HepG2 (cell line): Measurements from ENCODE around the gene RPL36. TPM values are rescaled to one million over a fixed set of nuclear protein-coding genes. Genes with fewer than 3 reads are reported as not detected.

Experiments
- ATAC-seq: fragments of 200-7000 bp; cut with Tn5 transposase; 3 replicates; pipeline ENCODE4 v1.9.1; 2020; ENCODE audit warnings: mild to moderate bottlenecking, moderate library complexity
- BruUV-seq: library from RNA; stranded (reverse); fragments of 400-500 nt; replicated peaks from 2 replicates; lab custom pipeline; 2021; lab: Mats Ljungman, UMichigan
- CTCF ChIA-PET: fragments of 300-600 bp; formaldehyde crosslinking; extraction: SDS; loops from one replicate; lab custom pipeline; 2021; ENCODE audit warnings: low total read pairs, inconsistent platforms, low intra/inter-chr PET ratio; lab: Yijun Ruan, JAX
- POLR2A ChIA-PET: fragments of 350-600 bp; sonication (Branson Sonifier 250); formaldehyde crosslinking; loops from one replicate; lab custom pipeline; 2020; ENCODE audit warnings: antibody characterized with exemption, inconsistent platforms; lab: Yijun Ruan, JAX
- DNase-seq: peaks from one replicate; pipeline ENCODE4 v3.0.0-alpha.2; 2015; ENCODE audit warnings: low spot score
- FAIRE-seq: peaks from 3 replicates; lab custom pipeline; 2011; peaks lifted over from hg19 to GRCh38; lab: Jason Lieb, UNC
- H2AFZ ChIP-seq: one replicate; pipeline ENCODE4 v1.6.1; 2011; ENCODE audit warnings: low read length, inconsistent platforms
- H3K27ac ChIP-seq: fragments of 300-600 bp; 3 replicates; pipeline ENCODE4 v1.8.0; 2011; ENCODE audit warnings: mixed run types, mild to moderate bottlenecking, mixed read lengths, low read length, inconsistent platforms; ENCODE audit not compliant: insufficient read depth; ENCODE audit errors: extremely low read length
- H3K27me3 ChIP-seq, 2 experiments: fragments of 200-600 bp in 1 of 2; 2 replicates in 1 of 2; 3 replicates in 1 of 2; pipeline versions ENCODE4 v1.6.0 to v1.8.0; 2011; ENCODE audit warnings: low read length in 2 of 2, mild to moderate bottlenecking in 2 of 2, moderate library complexity in 2 of 2, inconsistent platforms in 1 of 2; ENCODE audit not compliant: insufficient read depth in 2 of 2, control insufficient read depth in 1 of 2
- H3K36me3 ChIP-seq, 2 experiments: fragments of 200-600 bp in 1 of 2; replicated peaks in 1 of 2; 2 replicates in 1 of 2; 3 replicates in 1 of 2; pipeline versions ENCODE4 v1.5.1 to v1.8.0; 2011; ENCODE audit warnings: low read length in 2 of 2, inconsistent platforms in 1 of 2; ENCODE audit not compliant: insufficient read depth in 2 of 2, control insufficient read depth in 1 of 2
- H3K4me1 ChIP-seq: 2 replicates; pipeline ENCODE4 v1.5.1; 2012; ENCODE audit warnings: low read length, inconsistent platforms; ENCODE audit not compliant: insufficient read depth
- H3K4me2 ChIP-seq: 2 replicates; pipeline ENCODE4 v1.6.0; 2011; ENCODE audit warnings: low read depth, low read length, inconsistent platforms
- H3K4me3 ChIP-seq, 3 experiments: fragments of 200-600 bp in 1 of 3; sonication (generic), shearing (Covaris generic) in 1 of 3; replicated peaks in 1 of 3; 2 replicates each; pipeline ENCODE4 v1.5.1; 2011 to 2016; ENCODE audit warnings: low read length in 3 of 3, inconsistent platforms in 2 of 3, low read depth in 2 of 3, mild to moderate bottlenecking in 2 of 3, control low read depth in 1 of 3, mixed read lengths in 1 of 3; ENCODE audit not compliant: insufficient read depth in 1 of 3
- H3K79me2 ChIP-seq: one replicate; pipeline ENCODE4 v1.6.1; 2011; ENCODE audit warnings: low read length, inconsistent platforms; ENCODE audit not compliant: insufficient read depth
- H3K9ac ChIP-seq: 2 replicates; pipeline ENCODE4 v1.6.0; 2011; ENCODE audit warnings: mild to moderate bottlenecking, low read depth, low read length, inconsistent platforms; ENCODE audit not compliant: insufficient read depth
- H3K9me3 ChIP-seq: 2 replicates; pipeline ENCODE4 v1.5.1; 2012; ENCODE audit warnings: mild to moderate bottlenecking, low read length
- H4K20me1 ChIP-seq: 2 replicates; pipeline ENCODE4 v1.6.0; 2011; ENCODE audit warnings: inconsistent platforms, mild to moderate bottlenecking, low read length, moderate library complexity; ENCODE audit not compliant: insufficient read depth
- AGO2 ChIP-seq: fragments of 200-400 bp; formaldehyde crosslinking; optimal IDR thresholded peaks from 2 replicates; pipeline ENCODE3; 2017; ENCODE audit warnings: mild to moderate bottlenecking, low read depth, low read length, moderate library complexity
- ESRRA ChIP-seq: sonication (generic); formaldehyde crosslinking; IDR thresholded peaks from 2 replicates; pipeline ENCODE4 v1.5.1; 2020; ENCODE audit warnings: mild to moderate bottlenecking, low read depth, missing genetic modification reagents
- FOXP1 ChIP-seq, 2 experiments: fragments of 450-650 bp in 1 of 2; IDR thresholded peaks; 2 replicates each; pipeline ENCODE4 v1.6.1; 2017 to 2018; ENCODE audit warnings: antibody characterized with exemption in 1 of 2
- HDAC1 ChIP-seq: sonication (generic); formaldehyde crosslinking; IDR thresholded peaks from 2 replicates; pipeline ENCODE4 v1.5.1; 2020; ENCODE audit warnings: mild to moderate bottlenecking, missing genetic modification reagents
- MAFK ChIP-seq, 2 experiments: IDR thresholded peaks in 1 of 2; conservative IDR thresholded peaks in 1 of 2; 2 replicates each; pipeline ENCODE4 v1.6.1; 2011; ENCODE audit warnings: improper control_type of control experiment in 2 of 2, low read length in 2 of 2
- MATR3 ChIP-seq: sonication (generic); formaldehyde crosslinking; IDR thresholded peaks from 2 replicates; pipeline ENCODE4 v1.4.0; 2020; ENCODE audit warnings: missing genetic modification reagents
- NR2C2 ChIP-seq: sonication (generic); formaldehyde crosslinking; IDR thresholded peaks from 2 replicates; pipeline ENCODE4 v1.4.0; 2020; ENCODE audit warnings: missing genetic modification reagents, mild to moderate bottlenecking, moderate library complexity, borderline replicate concordance
- NR2F1 ChIP-seq, 2 experiments: fragments of 450-650 bp in 1 of 2; formaldehyde crosslinking in 1 of 2; IDR thresholded peaks; 2 replicates each; pipeline versions ENCODE4 v1.5.0 to v1.6.1; 2016 to 2020; ENCODE audit warnings: mild to moderate bottlenecking in 1 of 2, missing compliant biosample characterization in 1 of 2, missing genetic modification reagents in 1 of 2, moderate library complexity in 1 of 2
- NR2F6 ChIP-seq, 2 experiments: IDR thresholded peaks; 2 replicates each; pipeline ENCODE4 v1.6.1; 2016; ENCODE audit warnings: antibody characterized with exemption in 1 of 2, mild to moderate bottlenecking in 1 of 2
- PAXIP1 ChIP-seq: sonication (generic); formaldehyde crosslinking; conservative IDR thresholded peaks from 2 replicates; pipeline ENCODE4 v1.4.0; 2020; ENCODE audit warnings: mild to moderate bottlenecking, missing genetic modification reagents, moderate library complexity
- SALL1 ChIP-seq: sonication (generic); formaldehyde crosslinking; IDR thresholded peaks from 2 replicates; pipeline ENCODE4 v1.8.0; 2022; ENCODE audit warnings: mild to moderate bottlenecking, missing genetic modification reagents
- ZBTB38 ChIP-seq: sonication (generic); formaldehyde crosslinking; IDR thresholded peaks from 2 replicates; pipeline ENCODE4 v1.5.1; 2020; ENCODE audit warnings: mild to moderate bottlenecking, missing genetic modification reagents
- ZNF143 ChIP-seq: sonication (generic); formaldehyde crosslinking; IDR thresholded peaks from 2 replicates; pipeline ENCODE4 v1.4.0; 2020; ENCODE audit warnings: missing genetic modification reagents
- ZNF230 ChIP-seq: sonication (generic); formaldehyde crosslinking; IDR thresholded peaks from 2 replicates; pipeline ENCODE4 v1.4.0; 2020; ENCODE audit warnings: mild to moderate bottlenecking, missing genetic modification reagents
- ZNF687 ChIP-seq: sonication (generic); formaldehyde crosslinking; IDR thresholded peaks from 2 replicates; pipeline ENCODE4 v1.5.1; 2020; ENCODE audit warnings: mild to moderate bottlenecking, missing genetic modification reagents, moderate library complexity
- ZNF746 ChIP-seq: sonication (generic); formaldehyde crosslinking; IDR thresholded peaks from 2 replicates; pipeline ENCODE4 v1.8.0; 2022; ENCODE audit warnings: mild to moderate bottlenecking, missing genetic modification reagents
- ZSCAN9 ChIP-seq: IDR thresholded peaks from 2 replicates; pipeline ENCODE4 v1.6.1; 2016; ENCODE audit warnings: borderline replicate concordance
- WGBS: methylation state at CpG from one replicate; pipeline ENCODE4 v1.1.6; 2017; ENCODE audit warnings: low lambda C conversion rate; 5-methylcytosine and 5-hydroxymethylcytosine counted together
- in situ Hi-C: cut with HindIII; loops from 2 replicates; pipeline ENCODE4 v1.10.0; 2017; ENCODE audit warnings: low pct_unique_long_range_greater_than_20kb; ENCODE audit not compliant: extremely low pct_ligation_motif_present
- intact Hi-C: fragments of 100-400 bp; cut with micrococcal nuclease; formaldehyde crosslinking; loops from one replicate; pipeline ENCODE4 v1.10.0; 2022; ENCODE audit not compliant: unreplicated experiment
- polyA plus RNA-seq, 8 experiments: library from polyadenylated mRNA; depleted of rRNA in 3 of 8; stranded (reverse) in 7 of 8; unstranded in 1 of 8; fragments of >200 nt; fragmentation: Illumina TruSeq in 4 of 8; extraction: Trizol in 4 of 8; gene quantifications; 2 replicates each; pipeline versions ENCODE4 v1.2.1 to v1.2.3, GENCODE V29; 2011 to 2016; ENCODE audit warnings: low read depth in 4 of 8, missing spikeins in 1 of 8, mixed read lengths in 1 of 8; ENCODE audit not compliant: insufficient read depth in 1 of 8
- total RNA-seq, 5 experiments: library from RNA; depleted of rRNA; stranded (reverse); fragments of >200 nt; fragmentation: Illumina TruSeq; extraction: Trizol; gene quantifications; 2 replicates each; pipeline ENCODE4 v1.2.3, GENCODE V29; 2016; ENCODE audit warnings: low read depth in 1 of 5

The RPL36 gene
- total and polyA plus RNA-seq, 2 of the 13 experiments (the other 11 are each of a cell fraction or from before 2014, with no cell fraction given), result 706 to 740 TPM

DNA sequence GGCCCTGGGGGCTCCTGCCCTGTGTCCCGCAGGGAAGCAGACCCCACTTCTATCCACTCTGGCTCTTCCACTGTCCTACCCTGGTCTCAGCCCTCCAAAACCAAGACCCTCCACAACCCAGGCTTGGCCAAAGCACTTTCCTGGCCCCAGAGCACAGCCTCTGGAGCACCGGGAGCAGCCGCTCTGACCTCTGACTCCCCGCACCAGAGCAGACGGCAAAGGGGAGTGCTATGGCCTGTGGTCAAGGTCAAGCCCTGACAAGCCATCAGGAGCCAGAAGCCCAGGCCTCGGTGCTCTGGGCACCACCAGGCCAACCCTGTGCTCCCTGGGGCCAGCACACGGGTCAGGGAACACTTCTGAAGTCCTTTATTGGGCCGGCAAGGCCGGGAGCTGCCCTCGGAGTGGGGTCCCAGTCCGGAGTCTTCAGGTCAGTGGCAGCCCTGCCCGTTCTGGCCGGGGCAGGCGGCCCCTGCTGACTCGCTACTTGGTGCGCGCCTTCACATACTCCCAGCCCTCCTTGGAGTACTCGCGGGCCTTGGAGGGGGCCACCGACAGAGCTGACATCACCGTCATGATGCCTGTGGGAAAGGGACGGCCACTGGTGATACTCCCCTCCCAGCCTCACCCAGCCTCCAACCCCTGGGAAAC lies 11.9 kb upstream of the RPL36 start:
- Histone ChIP-seq H3K27me3 (no peaks in the 10 kb centered on the region; a peak in 1 of 5 replicates), H3K27ac (no peak overlapping the region), H3K36me3 (no peaks in the 10 kb centered on the region), H3K4me3 (no peak overlapping the region), H3K9ac (no peak overlapping the region), H2AFZ (no peak overlapping the region), H3K4me1 (peaks cover 25% of the 10 kb centered on the region), H3K4me2 (no peak overlapping the region), H3K9me3 (no peaks in the 10 kb centered on the region), H4K20me1 (no peaks in the 10 kb centered on the region), H3K79me2 (peaks cover 7% of the 10 kb centered on the region)
- BruUV-seq, result no TSS peak
- ChIA-PET CTCF (no interaction called here), POLR2A (interaction anchor here (1.5 kb wide), 1 partner anchor 56 kb away, joined by 4 read pairs; the partner anchor contains the start of genes SAFB and SAFB2)
- ATAC-seq (no peak), FAIRE-seq (no peak), DNase-seq (no peak)
- 96% methylated on average over 4 of the region's 22 CpGs for WGBS
- in situ Hi-C loops, result no loop called here
- intact Hi-C loops, result no loop called here
- TF ChIP-seq ZBTB38 (0 out of 2 replicates have a peak, but pooled peaks have one; percentile 57), FOXP1 (IDR thresholded peaks at IDR 0.05) (no peak), FOXP1 (CRISPR knock-in tag; IDR thresholded peaks at IDR 0.05) (no peak), AGO2 (peak; percentile 51), PAXIP1 (CRISPR knock-in tag) (0 out of 2 replicates have a peak, but pooled peaks have one; percentile 35), MAFK (conservative IDR thresholded peaks at IDR 0.05 in 1 of 2, IDR thresholded peaks at IDR 0.05 in 1 of 2; ENCODE audit: low read length in 2 of 2) (no peak), ZNF746 (CRISPR knock-in tag) (no peak), NR2F1 (CRISPR knock-in tag; IDR thresholded peaks at IDR 0.05) (0 out of 4 replicates have a peak, but pooled peaks have one; percentile 12 to 21), NR2F6 (IDR thresholded peaks at IDR 0.05) (peak; percentile 61; the same call in 1 of the 2 replicates), NR2F6 (CRISPR knock-in tag; IDR thresholded peaks at IDR 0.05) (peak; percentile 44; the same call in 1 of the 2 replicates), ZSCAN9 (CRISPR knock-in tag) (no peak), ZNF230 (CRISPR knock-in tag) (no peak), ZNF687 (CRISPR knock-in tag) (peak; percentile 64), HDAC1 (CRISPR knock-in tag) (0 out of 2 replicates have a peak, but pooled peaks have one; percentile 23), MATR3 (CRISPR knock-in tag) (no peak), SALL1 (CRISPR knock-in tag) (peak; percentile 8; the same call in 1 of the 2 replicates), ZNF143 (no peak), ESRRA (CRISPR knock-in tag) (peak; percentile 44; the same call in 1 of the 2 replicates), NR2C2 (peak; percentile 65)
